ENCODE measurements around the gene PPCS. TPM values are rescaled to one million over a fixed set of nuclear protein-coding genes. Genes with fewer than 3 reads are reported as not detected.

Gene PPCS
- total RNA-seq, 4 donors from 2014 or later = 51.7 to 94.9 (median 84.7) TPM

- no peak overlapping the region for H3K4me3 ChIP-seq
- H3K9me3 ChIP-seq = no peaks in the 10 kb centered on the region
- no peak overlapping the region for H3K27ac ChIP-seq
- no peaks in the 10 kb centered on the region for H3K27me3 ChIP-seq
- no peaks in the 10 kb centered on the region for H3K36me3 ChIP-seq
- ATAC-seq = no peak
- WGBS, 2 donors (ENCODE audit: low coverage in 1 of 2) = 71 to 100% methylated on average over 1 to 4 of the region's 4 CpGs
- TF ChIP-seq POLR2AphosphoS5 (IDR thresholded peaks at IDR 0.05) (no peak), POLR2A (IDR thresholded peaks at IDR 0.05) (no peak), EP300 (IDR thresholded peaks at IDR 0.05) (no peak)
- TF ChIP-seq, protein P1, sequence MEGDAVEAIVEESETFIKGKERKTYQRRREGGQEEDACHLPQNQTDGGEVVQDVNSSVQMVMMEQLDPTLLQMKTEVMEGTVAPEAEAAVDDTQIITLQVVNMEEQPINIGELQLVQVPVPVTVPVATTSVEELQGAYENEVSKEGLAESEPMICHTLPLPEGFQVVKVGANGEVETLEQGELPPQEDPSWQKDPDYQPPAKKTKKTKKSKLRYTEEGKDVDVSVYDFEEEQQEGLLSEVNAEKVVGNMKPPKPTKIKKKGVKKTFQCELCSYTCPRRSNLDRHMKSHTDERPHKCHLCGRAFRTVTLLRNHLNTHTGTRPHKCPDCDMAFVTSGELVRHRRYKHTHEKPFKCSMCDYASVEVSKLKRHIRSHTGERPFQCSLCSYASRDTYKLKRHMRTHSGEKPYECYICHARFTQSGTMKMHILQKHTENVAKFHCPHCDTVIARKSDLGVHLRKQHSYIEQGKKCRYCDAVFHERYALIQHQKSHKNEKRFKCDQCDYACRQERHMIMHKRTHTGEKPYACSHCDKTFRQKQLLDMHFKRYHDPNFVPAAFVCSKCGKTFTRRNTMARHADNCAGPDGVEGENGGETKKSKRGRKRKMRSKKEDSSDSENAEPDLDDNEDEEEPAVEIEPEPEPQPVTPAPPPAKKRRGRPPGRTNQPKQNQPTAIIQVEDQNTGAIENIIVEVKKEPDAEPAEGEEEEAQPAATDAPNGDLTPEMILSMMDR (IDR thresholded peaks at IDR 0.05) = no peak
- no peaks in the 10 kb centered on the region for H3K4me1 ChIP-seq
Observed at GRCh38 chr1:42432714-42433113, 23.6 kb upstream of the PPCS start.

GRCh38 chr1:42433369-42433768 lies 23.0 kb upstream of the PPCS start:
- no peaks in the 10 kb centered on the region for H3K36me3 ChIP-seq
- no peak overlapping the region for H3K27ac ChIP-seq
- WGBS, 2 donors (ENCODE audit: low coverage in 1 of 2) = 67 to 90% methylated on average over 3 to 6 of the region's 6 CpGs
- TF ChIP-seq POLR2A (IDR thresholded peaks at IDR 0.05) (no peak), POLR2AphosphoS5 (IDR thresholded peaks at IDR 0.05) (no peak), EP300 (IDR thresholded peaks at IDR 0.05) (no peak)
- TF ChIP-seq, protein P1 (IDR thresholded peaks at IDR 0.05) = no peak
- ATAC-seq = no peak
- no peaks in the 10 kb centered on the region for H3K9me3 ChIP-seq
- H3K4me1 ChIP-seq = no peaks in the 10 kb centered on the region
- no peaks in the 10 kb centered on the region for H3K27me3 ChIP-seq
- H3K4me3 ChIP-seq = no peak overlapping the region

DNA sequence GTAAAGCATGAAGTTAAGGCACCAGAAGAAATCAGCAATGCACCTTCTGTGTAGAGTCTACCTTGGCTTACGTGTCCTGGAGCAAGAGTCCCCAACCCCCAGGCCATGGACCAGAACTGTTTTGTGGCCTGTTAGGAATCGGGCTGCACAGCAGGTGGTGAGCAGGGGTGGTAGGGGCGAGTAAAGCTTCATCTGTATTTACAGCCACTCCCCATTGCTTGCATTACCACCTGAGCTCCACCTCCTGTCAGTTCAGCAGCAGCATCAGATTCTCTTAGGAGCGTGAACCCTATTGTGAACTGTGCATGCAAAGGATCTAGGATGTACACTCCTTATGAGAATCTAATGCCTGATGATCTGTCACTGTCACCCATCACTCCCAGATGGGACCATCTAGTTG lies 22.0 kb upstream of the PPCS start:
- H3K27ac ChIP-seq = no peak overlapping the region
- WGBS, 2 donors (ENCODE audit: low coverage in 1 of 2) = 90% methylated on average over 2 of the region's 4 CpGs; no CpG with 5 or more reads in 1 of the 2 donors
- H3K36me3 ChIP-seq = no peaks in the 10 kb centered on the region
- no peaks in the 10 kb centered on the region for H3K27me3 ChIP-seq
- no peaks in the 10 kb centered on the region for H3K9me3 ChIP-seq
- H3K4me3 ChIP-seq = no peak overlapping the region
- TF ChIP-seq POLR2AphosphoS5 (IDR thresholded peaks at IDR 0.05) = no peak
- TF ChIP-seq, protein P1 (IDR thresholded peaks at IDR 0.05) = no peak
- no peak for TF ChIP-seq EP300 (IDR thresholded peaks at IDR 0.05)
- no peak for TF ChIP-seq POLR2A (IDR thresholded peaks at IDR 0.05)
- ATAC-seq = no peak
- no peaks in the 10 kb centered on the region for H3K4me1 ChIP-seq

DNA sequence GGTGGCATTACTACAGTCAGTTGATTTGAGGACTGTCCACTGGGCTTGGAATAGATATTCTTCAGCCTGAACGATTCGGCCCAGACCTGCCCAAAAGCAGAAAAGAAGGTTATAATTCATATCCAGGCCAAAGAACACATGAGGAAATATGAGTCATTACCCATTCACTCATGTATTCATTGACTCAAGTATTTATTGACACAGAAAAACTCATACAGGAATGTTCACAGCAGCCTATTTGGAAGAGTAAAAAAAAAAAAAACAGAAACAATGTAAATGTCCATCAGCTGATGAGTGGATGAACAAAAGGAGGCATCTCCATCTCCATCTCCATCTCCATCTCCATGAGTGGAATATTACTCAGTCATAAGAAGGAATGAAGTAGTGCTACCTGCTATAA lies 16.4 kb upstream of the PPCS start:
- H3K27me3 ChIP-seq = no peaks in the 10 kb centered on the region
- no peak for ATAC-seq
- no peaks in the 10 kb centered on the region for H3K9me3 ChIP-seq
- H3K4me3 ChIP-seq = no peak overlapping the region
- no peaks in the 10 kb centered on the region for H3K36me3 ChIP-seq
- H3K27ac ChIP-seq = no peak overlapping the region
- 100% methylated on average over 1 of the region's 2 CpGs; no CpG with 5 or more reads in 1 of the 2 donors for WGBS, 2 donors (ENCODE audit: low coverage in 1 of 2)
- no peaks in the 10 kb centered on the region for H3K4me1 ChIP-seq
- TF ChIP-seq, protein P1 (IDR thresholded peaks at IDR 0.05) = no peak
- TF ChIP-seq EP300 (IDR thresholded peaks at IDR 0.05) (no peak), POLR2AphosphoS5 (IDR thresholded peaks at IDR 0.05) (no peak), POLR2A (IDR thresholded peaks at IDR 0.05) (no peak)

DNA sequence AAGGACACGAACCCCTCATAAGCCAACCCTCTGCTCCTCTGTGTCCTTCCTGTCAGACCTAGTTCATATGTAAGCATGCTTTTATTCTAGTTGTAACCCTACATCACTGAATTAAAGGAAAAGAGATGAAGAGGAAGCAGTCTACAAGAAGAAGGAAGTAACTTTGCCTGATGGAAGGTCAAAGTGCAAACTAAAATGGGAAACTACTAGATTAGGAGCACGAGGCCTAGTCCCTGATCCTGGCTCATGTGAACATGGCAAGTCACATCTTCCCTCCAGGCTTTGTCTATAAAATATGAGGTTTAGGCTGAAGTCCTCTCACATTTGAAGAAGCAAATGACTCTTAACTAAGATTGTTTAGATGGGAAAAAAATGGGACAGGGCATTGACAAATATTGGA lies 13.7 kb upstream of the PPCS start:
- 12% methylated on average over 2 of the region's 2 CpGs; no CpG with 5 or more reads in 1 of the 2 donors for WGBS, 2 donors (ENCODE audit: low coverage in 1 of 2)
- H3K27ac ChIP-seq = no peak overlapping the region
- no peak overlapping the region for H3K4me3 ChIP-seq
- no peaks in the 10 kb centered on the region for H3K27me3 ChIP-seq
- no peaks in the 10 kb centered on the region for H3K4me1 ChIP-seq
- TF ChIP-seq, protein P1 (IDR thresholded peaks at IDR 0.05) = no peak
- TF ChIP-seq POLR2AphosphoS5 (IDR thresholded peaks at IDR 0.05) (no peak), POLR2A (IDR thresholded peaks at IDR 0.05) (no peak), EP300 (IDR thresholded peaks at IDR 0.05) (no peak)
- H3K36me3 ChIP-seq = no peaks in the 10 kb centered on the region
- ATAC-seq = no peak
- H3K9me3 ChIP-seq = no peaks in the 10 kb centered on the region

Data from gastroesophageal sphincter (tissue), 4 donors.